NCI-H2196 treated with DMSO at 0.1 percent for 48 hours (cell line): Measurements from ENCODE around the gene TRPM2.

Experiments
- DNase-seq: peaks from one replicate; lab custom pipeline; 2025; ENCODE audit not compliant: unreplicated experiment; lab: John Stamatoyannopoulos, UW

TRPM2 gene

GRCh38 chr21:44442266-44443125, 89.1 kb downstream of the TRPM2 start:
- DNase-seq = no peak

DNA sequence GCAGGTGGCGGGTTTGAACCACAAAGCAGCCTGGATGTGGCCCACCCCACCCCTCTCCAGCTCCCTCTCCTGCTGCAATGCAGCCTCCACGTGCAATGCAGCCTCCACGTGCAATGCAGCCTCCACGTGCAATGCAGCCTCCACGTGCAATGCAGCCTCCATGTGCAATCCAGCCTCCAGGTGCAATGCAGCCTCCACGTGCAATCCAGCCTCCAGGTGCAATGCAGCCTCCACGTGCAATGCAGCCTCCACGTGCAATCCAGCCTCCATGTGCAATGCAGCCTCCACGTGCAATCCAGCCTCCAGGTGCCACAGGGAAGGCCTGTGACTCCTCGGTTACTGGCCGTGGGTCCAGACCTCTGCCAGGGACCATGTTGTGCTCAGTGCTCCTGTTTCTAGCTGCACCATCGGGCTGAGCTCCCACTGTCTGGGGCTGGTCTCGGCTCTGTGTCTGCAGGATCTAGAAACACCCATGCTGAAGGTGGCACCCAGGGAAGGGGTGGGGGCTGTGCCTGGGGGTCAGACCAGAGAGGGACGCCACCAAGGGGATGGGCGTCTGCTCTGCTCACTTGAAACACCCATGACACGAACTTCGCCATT, 90.0 kb downstream of the TRPM2 start:
- DNase-seq = no peak

DNA sequence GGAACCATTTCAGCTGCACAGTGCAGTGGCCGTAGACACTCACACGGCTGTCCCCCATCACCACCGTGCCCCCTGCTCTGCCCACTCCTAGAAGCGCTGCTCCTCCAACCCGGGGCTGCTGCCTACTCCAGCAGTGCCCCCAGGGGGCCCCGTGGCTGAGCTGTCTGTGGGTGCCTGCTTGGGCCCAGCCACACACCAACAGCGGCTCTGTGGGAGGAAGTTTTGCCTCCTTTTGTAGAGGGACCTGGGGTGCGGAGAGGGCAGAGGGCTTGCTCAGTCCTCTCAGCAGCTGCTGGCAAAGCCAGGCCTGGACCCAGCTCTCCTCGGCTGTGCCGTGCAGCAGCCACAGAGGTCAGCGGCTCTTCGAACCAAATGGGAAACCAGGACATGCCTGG, 90.5 kb downstream of the TRPM2 start:
- DNase-seq = no peak

GRCh38 chr21:44444286-44444931, 91.0 kb downstream of the TRPM2 start:
- no peak for DNase-seq

DNA sequence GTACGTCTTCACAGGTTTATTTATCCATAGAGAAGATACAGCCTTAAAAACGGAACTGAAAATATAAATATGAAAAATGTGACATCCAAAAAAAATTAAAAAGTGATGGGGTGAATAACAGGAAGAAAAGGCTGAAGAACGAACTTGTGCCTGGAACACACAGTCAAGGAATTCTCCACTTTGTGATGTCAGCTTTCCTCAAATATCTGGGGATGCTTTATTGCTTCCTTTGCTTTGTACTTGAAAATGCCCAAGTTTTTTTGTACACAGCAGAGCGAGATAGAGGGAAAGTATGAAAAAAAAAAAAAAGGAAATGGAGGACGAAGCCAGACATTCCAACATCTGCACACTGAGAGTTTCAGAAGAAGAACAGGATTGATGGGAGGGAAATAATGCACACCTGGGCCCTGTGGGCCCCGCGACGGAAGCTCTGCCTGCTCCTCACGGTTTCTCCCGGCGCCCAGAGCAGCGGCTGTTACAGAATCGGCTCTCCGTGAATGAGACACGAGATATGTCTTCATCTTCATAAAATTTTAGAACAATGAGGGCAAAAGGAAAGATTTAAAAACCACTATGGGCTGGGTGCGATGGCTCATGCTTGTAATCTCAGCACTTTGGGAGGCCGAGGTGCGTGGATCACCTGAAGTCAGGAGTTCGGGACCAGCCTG, 91.9 kb downstream of the TRPM2 start:
- DNase-seq = no peak

DNA sequence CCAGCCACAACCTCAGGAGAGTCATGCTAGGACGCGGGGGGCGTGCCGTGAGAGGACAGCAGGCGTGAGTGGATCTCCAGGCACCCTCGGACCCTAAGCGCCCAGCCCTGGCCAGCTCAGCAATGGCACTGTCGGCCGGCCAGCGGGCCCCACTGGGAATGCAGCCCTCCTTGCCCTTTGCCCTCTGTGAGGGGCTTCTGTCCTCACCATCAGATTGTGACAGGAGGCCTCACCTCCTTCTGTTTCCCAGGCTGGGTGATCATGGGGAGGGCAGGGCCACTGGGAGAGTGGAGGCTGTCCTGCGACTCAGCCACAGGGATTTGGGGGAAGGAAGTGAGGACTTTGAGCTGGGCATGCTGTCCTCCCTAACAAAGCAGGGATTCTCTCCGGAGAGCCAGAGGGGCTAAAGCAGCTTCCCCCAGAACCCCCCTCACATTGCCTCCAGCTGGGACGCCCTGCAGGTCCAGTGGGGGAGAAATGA, 95.3 kb downstream of the TRPM2 start:
- DNase-seq = no peak

- DNase-seq = no peak
Measured at GRCh38 chr21:44449473-44450363, 96.3 kb downstream of the TRPM2 start.

DNA sequence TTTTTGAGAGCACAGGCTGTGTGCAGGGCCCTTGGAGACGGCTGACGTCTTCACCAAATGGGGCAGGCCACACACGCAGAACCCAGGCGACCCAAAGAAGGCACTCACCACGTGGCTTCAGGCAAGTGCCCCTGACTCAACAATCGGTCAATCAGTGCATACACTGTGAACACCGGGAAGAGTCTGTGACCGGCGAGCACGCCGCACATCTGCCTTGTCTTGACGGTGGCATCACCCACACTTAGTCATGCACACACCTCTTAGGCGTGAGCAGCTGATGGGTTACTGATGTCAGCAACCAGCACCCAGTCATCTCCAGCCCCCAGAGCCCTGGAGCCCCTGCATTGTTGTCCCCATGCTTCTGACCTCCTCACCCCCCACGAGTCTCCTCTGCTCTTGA, 97.0 kb downstream of the TRPM2 start:
- DNase-seq = no peak

DNA sequence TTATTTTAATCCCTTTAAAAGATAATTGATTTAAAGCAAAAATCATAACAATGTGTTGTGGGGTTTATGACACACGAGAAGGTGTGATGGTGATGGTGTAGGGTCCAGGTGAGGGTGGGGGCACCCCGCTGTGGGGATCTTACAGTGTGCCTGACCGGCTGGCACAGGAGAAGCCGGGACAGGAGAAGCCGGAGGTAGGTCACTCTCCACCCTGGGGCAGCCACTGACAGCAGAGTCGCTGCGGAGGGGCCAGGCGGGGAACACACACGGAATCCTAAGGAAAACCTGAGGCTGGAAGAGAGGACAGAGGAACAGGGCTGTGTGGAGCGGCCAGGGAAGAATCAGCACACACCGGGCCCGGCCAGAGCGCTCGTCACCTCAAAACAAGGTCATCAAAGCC, 97.6 kb downstream of the TRPM2 start:
- DNase-seq = no peak

DNA sequence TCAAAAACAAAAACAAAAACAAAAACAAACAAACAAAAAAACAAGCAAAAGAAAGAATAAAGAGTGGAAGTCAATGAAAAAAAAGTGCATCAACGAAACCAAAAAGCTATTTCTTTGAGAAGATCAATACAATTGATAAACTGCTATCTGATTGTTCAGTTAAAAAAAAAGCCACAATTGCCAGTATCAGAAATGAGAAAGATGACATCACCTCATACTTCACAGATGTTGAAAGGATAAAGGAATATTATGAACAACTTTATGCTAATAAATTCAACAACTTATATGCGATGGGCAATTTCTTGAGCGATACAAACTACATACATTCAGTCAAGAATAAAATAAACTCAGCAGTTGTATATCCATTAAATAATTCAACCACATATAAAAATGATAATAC, 99.7 kb downstream of the TRPM2 start:
- no peak for DNase-seq

DNA sequence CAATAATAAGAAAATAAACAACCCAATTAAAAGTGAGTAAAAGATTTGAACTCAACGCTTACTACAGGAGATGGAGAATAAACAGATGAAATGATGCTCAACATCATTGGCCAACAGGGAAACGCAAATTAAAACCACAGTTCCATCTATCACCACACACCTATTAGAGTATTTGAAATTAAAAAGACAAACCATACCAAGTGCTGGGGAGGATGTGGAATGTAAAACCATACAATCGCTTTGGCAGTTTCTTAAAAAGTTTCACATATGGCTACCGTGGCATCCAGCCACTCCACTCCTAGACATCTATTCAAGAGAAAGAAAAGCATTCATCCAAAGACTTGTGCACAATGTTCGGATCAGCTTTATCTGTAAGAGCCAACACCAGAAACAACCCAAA, 100.6 kb downstream of the TRPM2 start:
- DNase-seq = no peak

GRCh38 chr21:44454747-44455523, 101.5 kb downstream of the TRPM2 start, which contains the start of gene LRRC3:
LRRC3 (plus strand) TSS chr21:44455510; CDS start chr21:44456645, 1,135 bp downstream.
- peak; percentile 43 for DNase-seq

GRCh38 chr21:44455524-44456213, 102.2 kb downstream of the TRPM2 start:
- DNase-seq = peak; percentile 6

GRCh38 chr21:44456214-44456914, 102.9 kb downstream of the TRPM2 start:
- DNase-seq = no peak

DNA sequence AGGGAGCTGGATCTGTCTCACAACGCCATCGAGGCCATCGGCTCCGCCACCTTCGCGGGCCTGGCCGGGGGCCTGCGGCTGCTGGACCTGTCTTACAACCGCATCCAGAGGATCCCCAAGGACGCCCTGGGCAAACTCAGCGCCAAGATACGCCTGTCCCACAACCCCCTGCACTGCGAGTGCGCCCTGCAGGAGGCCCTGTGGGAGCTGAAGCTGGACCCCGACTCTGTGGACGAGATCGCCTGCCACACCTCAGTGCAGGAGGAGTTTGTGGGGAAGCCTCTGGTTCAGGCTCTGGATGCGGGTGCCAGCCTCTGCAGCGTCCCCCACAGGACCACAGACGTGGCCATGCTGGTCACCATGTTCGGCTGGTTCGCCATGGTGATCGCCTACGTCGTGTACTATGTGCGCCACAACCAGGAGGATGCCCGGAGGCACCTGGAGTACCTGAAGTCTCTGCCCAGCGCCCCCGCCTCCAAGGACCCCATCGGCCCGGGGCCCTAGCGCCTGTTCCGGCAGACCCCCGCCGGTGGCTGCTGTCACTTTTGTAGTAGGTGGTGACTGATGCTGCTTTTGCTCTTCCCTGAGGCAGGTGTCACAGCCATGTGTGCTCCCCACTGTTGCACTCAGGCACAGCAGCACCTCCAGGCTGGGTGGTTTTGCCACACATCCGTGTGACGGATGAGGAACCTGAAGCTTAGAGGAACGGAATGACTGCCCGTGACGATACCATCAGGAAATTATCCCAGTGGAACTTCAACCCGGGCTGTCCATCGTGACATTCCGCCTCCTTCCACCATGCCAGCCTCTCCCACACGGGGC, 103.7 kb downstream of the TRPM2 start:
- DNase-seq = no peak

- DNase-seq = no peak
Measured at GRCh38 chr21:44458971-44459711, 105.7 kb downstream of the TRPM2 start.
